IMR-90 (cell line): ENCODE measurements around the gene SORBS1. TPM values are rescaled to one million over a fixed set of nuclear protein-coding genes. Genes with fewer than 3 reads are reported as not detected.

Experiments
- ATAC-seq: fragments of 200-7000 bp; cut with Tn5 transposase; 2 replicates; pipeline ENCODE4 v1.9.1; 2020; ENCODE audit warnings: low read depth, mild to moderate bottlenecking, moderate library complexity
- BruUV-seq: library from RNA; stranded (reverse); fragments of 400-500 nt; replicated peaks from 2 replicates; lab custom pipeline; 2021; lab: Mats Ljungman, UMichigan
- CTCF ChIA-PET: fragments of 300-600 bp; formaldehyde crosslinking; extraction: SDS; loops from one replicate; lab custom pipeline; 2021; ENCODE audit warnings: antibody characterized with exemption; lab: Yijun Ruan, JAX
- POLR2A ChIA-PET: fragments of 300-600 bp; sonication (Branson Sonifier 250); formaldehyde crosslinking; loops from one replicate; lab custom pipeline; 2022; ENCODE audit warnings: antibody characterized with exemption; ENCODE audit not compliant: unreplicated experiment; lab: Charles Lee
- DNase-seq: peaks from one replicate; pipeline ENCODE4 v3.0.0; 2013
- H2AFZ ChIP-seq: replicated peaks from 2 replicates; pipeline ENCODE3; 2013; ENCODE audit warnings: low read length, mild to moderate bottlenecking; ENCODE audit not compliant: poor library complexity
- H2AK5ac ChIP-seq: 2 replicates; pipeline ENCODE4 v1.6.1; 2013; ENCODE audit warnings: low read depth, low read length, inconsistent platforms
- H2AK9ac ChIP-seq: replicated peaks from 2 replicates; pipeline ENCODE3; 2013; ENCODE audit warnings: mild to moderate bottlenecking, low read depth, low read length, moderate library complexity; ENCODE audit not compliant: poor library complexity
- H2BK120ac ChIP-seq: 2 replicates; pipeline ENCODE4 v1.6.1; 2013; ENCODE audit warnings: low read depth, low read length, inconsistent platforms
- H2BK15ac ChIP-seq: 3 replicates; pipeline ENCODE4 v1.6.1; 2013; ENCODE audit warnings: low read depth, low read length, inconsistent platforms
- H2BK20ac ChIP-seq: 2 replicates; pipeline ENCODE4 v1.6.1; 2013; ENCODE audit warnings: low read depth, mild to moderate bottlenecking, inconsistent platforms, low read length, moderate library complexity
- H2BK5ac ChIP-seq: 2 replicates; pipeline ENCODE4 v1.6.1; 2013; ENCODE audit warnings: mild to moderate bottlenecking, low read depth, low read length, inconsistent platforms; ENCODE audit not compliant: poor library complexity, severe bottlenecking
- H3K14ac ChIP-seq: replicated peaks from 2 replicates; pipeline ENCODE4 v1.6.1; 2013; ENCODE audit warnings: low read depth, low read length, inconsistent platforms
- H3K18ac ChIP-seq: 2 replicates; pipeline ENCODE4 v1.6.1; 2013; ENCODE audit warnings: low read depth, low read length, control low read depth
- H3K23ac ChIP-seq: 2 replicates; pipeline ENCODE4 v1.6.1; 2013; ENCODE audit warnings: low read depth, low read length, inconsistent platforms
- H3K27ac ChIP-seq: 2 replicates; pipeline ENCODE4 v1.5.1; 2013; ENCODE audit warnings: mild to moderate bottlenecking, control low read depth, low read length; ENCODE audit not compliant: insufficient read depth
- H3K27me3 ChIP-seq: 2 replicates; pipeline ENCODE4 v1.6.1; 2013; ENCODE audit warnings: low read length; ENCODE audit not compliant: control insufficient read depth, insufficient read depth
- H3K36me3 ChIP-seq: 2 replicates; pipeline ENCODE4 v1.6.1; 2013; ENCODE audit warnings: low read length, mixed read lengths; ENCODE audit not compliant: control insufficient read depth, insufficient read depth
- H3K4ac ChIP-seq: 2 replicates; pipeline ENCODE4 v1.6.1; 2013; ENCODE audit warnings: low read depth, low read length, inconsistent platforms
- H3K4me1 ChIP-seq: 2 replicates; pipeline ENCODE4 v1.6.1; 2013; ENCODE audit warnings: low read length, mixed read lengths; ENCODE audit not compliant: control insufficient read depth, insufficient read depth
- H3K4me2 ChIP-seq: 2 replicates; pipeline ENCODE4 v1.6.1; 2013; ENCODE audit warnings: low read depth, mild to moderate bottlenecking, control low read depth, low read length, moderate library complexity
- H3K4me3 ChIP-seq: 2 replicates; pipeline ENCODE4 v1.5.1; 2013; ENCODE audit warnings: low read depth, mild to moderate bottlenecking, control low read depth, low read length, moderate library complexity; ENCODE audit not compliant: insufficient read depth
- H3K56ac ChIP-seq: 2 replicates; pipeline ENCODE4 v1.6.1; 2013; ENCODE audit warnings: low read length, inconsistent platforms; ENCODE audit not compliant: insufficient read depth; ENCODE audit errors: extremely low read depth
- H3K79me1 ChIP-seq, 2 experiments: 2 replicates each; pipeline ENCODE4 v1.6.1; 2013; ENCODE audit warnings: low read length in 2 of 2, inconsistent platforms in 1 of 2, low read depth in 1 of 2
- H3K9ac ChIP-seq: 2 replicates; pipeline ENCODE4 v1.6.1; 2013; ENCODE audit warnings: low read depth, low read length, control low read depth
- H3K9me1 ChIP-seq: 2 replicates; pipeline ENCODE4 v1.6.1; 2013; ENCODE audit warnings: low read length, inconsistent platforms; ENCODE audit not compliant: insufficient read depth
- H3K9me3 ChIP-seq: 2 replicates; pipeline ENCODE4 v1.6.1; 2013; ENCODE audit warnings: low read length; ENCODE audit not compliant: control insufficient read depth, insufficient read depth
- H4K20me1 ChIP-seq: 2 replicates; pipeline ENCODE4 v1.6.1; 2013; ENCODE audit warnings: low read length, inconsistent platforms; ENCODE audit not compliant: insufficient read depth
- H4K5ac ChIP-seq: 2 replicates; pipeline ENCODE4 v1.6.1; 2013; ENCODE audit warnings: mild to moderate bottlenecking, low read depth, low read length, control low read depth
- H4K8ac ChIP-seq, 2 experiments: 2 replicates each; pipeline ENCODE4 v1.6.1; 2013; ENCODE audit warnings: low read depth in 2 of 2, low read length in 2 of 2, control low read depth in 1 of 2, inconsistent platforms in 1 of 2
- H4K91ac ChIP-seq: 2 replicates; pipeline ENCODE4 v1.6.1; 2013; ENCODE audit warnings: low read depth, low read length, inconsistent platforms; ENCODE audit not compliant: insufficient read depth
- BHLHE40 ChIP-seq: fragments of 150-350 bp; IDR thresholded peaks from 2 replicates; pipeline ENCODE4 v1.6.1; 2016; ENCODE audit warnings: mild to moderate bottlenecking, low read depth, low read length
- CEBPB ChIP-seq: IDR thresholded peaks from 2 replicates; pipeline ENCODE4 v1.6.1; 2012; ENCODE audit warnings: low read depth, low read length, improper control_type of control experiment
- CHD1 ChIP-seq: IDR thresholded peaks from 2 replicates; pipeline ENCODE4 v1.6.1; 2012; ENCODE audit warnings: low read depth, low read length, improper control_type of control experiment
- CTCF ChIP-seq: conservative IDR thresholded peaks from 2 replicates; pipeline ENCODE4 v1.5.1; 2012; ENCODE audit warnings: mild to moderate bottlenecking, low read depth, low read length, improper control_type of control experiment
- ELK1 ChIP-seq: fragments of 150-350 bp; IDR thresholded peaks from 2 replicates; pipeline ENCODE4 v1.6.1; 2016; ENCODE audit warnings: low read depth, mild to moderate bottlenecking, low read length, moderate library complexity, borderline replicate concordance
- FOS ChIP-seq: fragments of 150-350 bp; IDR thresholded peaks from 2 replicates; pipeline ENCODE4 v1.6.1; 2016; ENCODE audit warnings: low read depth, low read length
- MAFK ChIP-seq: IDR thresholded peaks from 2 replicates; pipeline ENCODE4 v1.6.1; 2012; ENCODE audit warnings: low read depth, low read length, improper control_type of control experiment
- MAZ ChIP-seq: IDR thresholded peaks from 2 replicates; pipeline ENCODE4 v1.6.1; 2012; ENCODE audit warnings: low read depth, mild to moderate bottlenecking, low read length, improper control_type of control experiment, moderate library complexity, borderline replicate concordance
- MXI1 ChIP-seq: IDR thresholded peaks from 2 replicates; pipeline ENCODE4 v1.6.1; 2012; ENCODE audit warnings: low read depth, mild to moderate bottlenecking, low read length, moderate library complexity, borderline replicate concordance
- NFE2L2 ChIP-seq: fragments of 150-350 bp; IDR thresholded peaks from 2 replicates; pipeline ENCODE4 v1.6.1; 2016; ENCODE audit warnings: low read depth, mild to moderate bottlenecking, low read length
- POLR2A ChIP-seq: IDR thresholded peaks from 2 replicates; pipeline ENCODE4 v1.6.1; 2012; ENCODE audit warnings: mild to moderate bottlenecking, low read depth, low read length
- RAD21 ChIP-seq: IDR thresholded peaks from 2 replicates; pipeline ENCODE4 v1.6.1; 2012; ENCODE audit warnings: low read length, improper control_type of control experiment
- RCOR1 ChIP-seq: IDR thresholded peaks from 2 replicates; pipeline ENCODE4 v1.6.1; 2012; ENCODE audit warnings: mild to moderate bottlenecking, low read length, improper control_type of control experiment; ENCODE audit not compliant: insufficient replicate concordance
- RFX5 ChIP-seq: IDR thresholded peaks from 2 replicates; pipeline ENCODE4 v1.8.0; 2012; ENCODE audit warnings: low read depth, mild to moderate bottlenecking, low read length, moderate library complexity
- SMC3 ChIP-seq: fragments of 150-350 bp; IDR thresholded peaks from 2 replicates; pipeline ENCODE4 v1.6.1; 2016; ENCODE audit warnings: low read depth, mild to moderate bottlenecking, antibody characterized with exemption, low read length, moderate library complexity
- USF2 ChIP-seq: fragments of 150-350 bp; IDR thresholded peaks from 2 replicates; pipeline ENCODE4 v1.6.1; 2017; ENCODE audit warnings: mild to moderate bottlenecking, antibody characterized with exemption, low read length, low read depth
- WGBS, 2 experiments: methylation state at CpG; one replicate each; pipeline versions ENCODE4 v1.1.5 to v1.1.7; 2013; ENCODE audit warnings: missing lambda C conversion rate in 2 of 2; ENCODE audit not compliant: insufficient read length in 1 of 2; ENCODE audit errors: extremely low coverage in 2 of 2; 5-methylcytosine and 5-hydroxymethylcytosine counted together
- dilution Hi-C: fragments of 300-500 bp; cut with HindIII; formaldehyde crosslinking; loops from one replicate; pipeline ENCODE4 v1.14.3; 2018; ENCODE audit warnings: low sequenced_read_pairs; ENCODE audit not compliant: unreplicated experiment
- in situ Hi-C: fragments of 300-500 bp; cut with MboI; formaldehyde crosslinking; loops from 3 replicates; pipeline ENCODE4 v1.14.3; 2019; ENCODE audit warnings: low sequenced_read_pairs, inconsistent platforms, mixed read lengths
- intact Hi-C: fragments of 100-400 bp; cut with micrococcal nuclease; formaldehyde crosslinking; loops from 2 replicates; pipeline ENCODE4 v1.10.0; 2022
- polyA plus RNA-seq, 3 experiments: library from polyadenylated mRNA; depleted of rRNA; stranded (reverse); fragments of >200 nt; gene quantifications; 2 replicates each; pipeline ENCODE4 v1.2.3, GENCODE V29; 2012; ENCODE audit warnings: low replicate concordance in 1 of 3
- total RNA-seq: library from RNA; depleted of rRNA; stranded (reverse); fragments of >200 nt; gene quantifications from 2 replicates; pipeline ENCODE4 v1.2.3, GENCODE V29; 2012

SORBS1 gene
- total and polyA plus RNA-seq, 2 of the 4 experiments (the other 2 are of a cell fraction) = 0.18 to 0.32 TPM

GRCh38 chr10:95574649-95575365 is 13.6 kb upstream of the SORBS1 start:
- in situ Hi-C loops (no loop called here), dilution Hi-C loops (no loop called here), intact Hi-C loops (no loop called here)
- Histone ChIP-seq H3K27me3 (peaks cover 5% of the 10 kb centered on the region), H3K4me2 (no peak overlapping the region), H4K20me1 (no peaks in the 10 kb centered on the region), H2AK9ac (no peak overlapping the region), H2AK5ac (no peak overlapping the region), H3K4me1 (no peaks in the 10 kb centered on the region), H2BK20ac (no peak overlapping the region), H3K18ac (no peak overlapping the region), H3K14ac (no peak overlapping the region), H2BK5ac (no peak overlapping the region), H2AFZ (no peak overlapping the region), H3K79me1 (no peaks in the 10 kb centered on the region), H2BK120ac (no peak overlapping the region), H4K5ac (no peak overlapping the region), H3K36me3 (no peaks in the 10 kb centered on the region), H3K9me1 (no peaks in the 10 kb centered on the region), H4K8ac (no peak overlapping the region), H3K9me3 (no peaks in the 10 kb centered on the region), H3K56ac (no peak overlapping the region), H3K9ac (no peak overlapping the region), H3K23ac (no peak overlapping the region), H3K4ac (no peak overlapping the region), H4K91ac (no peak overlapping the region), H2BK15ac (no peak overlapping the region), H3K27ac (no peak overlapping the region), H3K4me3 (no peak overlapping the region)
- BruUV-seq = no TSS peak
- TF ChIP-seq MAFK (no peak), FOS (no peak), MAZ (no peak), BHLHE40 (no peak), POLR2A (no peak), USF2 (no peak), NFE2L2 (no peak), CHD1 (no peak), SMC3 (no peak), RAD21 (no peak), ELK1 (no peak), RFX5 (no peak), CTCF (no peak), CEBPB (no peak), MXI1 (no peak), RCOR1 (no peak)
- ATAC-seq (no peak), DNase-seq (no peak)
- WGBS, 2 experiments = 81% methylated on average over 5 of the region's 11 CpGs; no CpG with 5 or more reads in 1 of the 2 experiments
- ChIA-PET CTCF (no interaction called here), POLR2A (no interaction called here)
